Spleen (tissue), 11 donors: ENCODE results near the gene ATP2B2. TPM values are rescaled to one million over a fixed set of nuclear protein-coding genes. Genes with fewer than 3 reads are reported as not detected.
A peak's percentile ranks its signal among the peaks of the same experiment; 100 is the strongest.

Source experiments
- DNase-seq: peaks from one replicate; pipeline ENCODE4 v3.0.0-alpha.2; 2020
- H3K27ac ChIP-seq, 8 donors: fragments of 200-600 bp; sonication (generic) in 7 of 8; 1 replicate in 4 of 8; 2 replicates in 4 of 8; pipeline versions ENCODE4 v1.5.0 to v1.8.0; 2016 to 2021; ENCODE audit warnings: inconsistent platforms in 4 of 8, mild to moderate bottlenecking in 4 of 8, moderate library complexity in 1 of 8
- H3K27me3 ChIP-seq, 7 donors: fragments of 200-600 bp; sonication (generic) in 6 of 7; replicated peaks in 1 of 7; 1 replicate in 4 of 7; 2 replicates in 3 of 7; pipeline versions ENCODE4 v1.5.0 to v1.8.0; 2016 to 2021; ENCODE audit warnings: inconsistent platforms in 3 of 7, mild to moderate bottlenecking in 1 of 7
- H3K36me3 ChIP-seq, 6 donors: fragments of 200-600 bp; sonication (generic) in 5 of 6; 1 replicate in 4 of 6; 2 replicates in 2 of 6; pipeline versions ENCODE4 v1.5.0 to v1.8.0; 2016 to 2021; ENCODE audit warnings: inconsistent platforms in 2 of 6
- H3K4me1 ChIP-seq, 6 donors: fragments of 200-600 bp; sonication (generic) in 5 of 6; 1 replicate in 3 of 6; 2 replicates in 3 of 6; pipeline versions ENCODE4 v1.5.0 to v1.8.0; 2016 to 2021; ENCODE audit warnings: inconsistent platforms in 3 of 6
- H3K4me3 ChIP-seq, 8 donors: fragments of 200-600 bp; sonication (generic) in 7 of 8; 1 replicate in 4 of 8; 2 replicates in 4 of 8; pipeline versions ENCODE4 v1.5.0 to v1.8.0; 2016 to 2021; ENCODE audit warnings: inconsistent platforms in 4 of 8, mild to moderate bottlenecking in 4 of 8, moderate library complexity in 2 of 8
- H3K9me3 ChIP-seq, 8 donors: fragments of 200-600 bp; sonication (generic) in 7 of 8; 1 replicate in 4 of 8; 2 replicates in 4 of 8; pipeline versions ENCODE4 v1.5.0 to v1.8.0; 2016 to 2021; ENCODE audit warnings: inconsistent platforms in 4 of 8
- POLR2A ChIP-seq, 3 donors: fragments of 450-650 bp; IDR thresholded peaks; one replicate each; pipeline ENCODE4 v1.5.1; 2017; ENCODE audit warnings: antibody characterized with exemption in 3 of 3, mild to moderate bottlenecking in 1 of 3
- POLR2AphosphoS5 ChIP-seq, 3 donors: sonication (generic); formaldehyde crosslinking; IDR thresholded peaks; one replicate each; pipeline ENCODE4 v1.5.1; 2017; ENCODE audit warnings: antibody characterized with exemption in 3 of 3
- WGBS, 5 donors: extraction: QIAGEN DNeasy Blood & Tissue Kit in 3 of 5; methylation state at CpG; one replicate each; pipeline versions ENCODE4 v1.1.5 to v1.1.7; 2013 to 2018; 5-methylcytosine and 5-hydroxymethylcytosine counted together
- intact Hi-C: fragments of 100-400 bp; cut with DNase I; formaldehyde crosslinking; loops from one replicate; pipeline ENCODE4 v1.15.0; 2023; ENCODE audit warnings: low total_unique reads
- polyA plus RNA-seq, 3 donors: library from polyadenylated mRNA; stranded (reverse); fragments of 200-250 nt; gene quantifications; one replicate each; pipeline ENCODE4 v1.2.1, GENCODE V29; 2013
- total RNA-seq, 7 donors: library from RNA; depleted of rRNA in 3 of 7; stranded (reverse); fragments of >200 nt in 3 of 7; fragmentation: NEBNext Ultra II Directional in 4 of 7; extraction: Animal tissue kit (Norgen Biotek cat#: 25700) in 4 of 7; gene quantifications; one replicate each; pipeline versions ENCODE4 v1.1.0 to v1.2.1, GENCODE V29; 2016 to 2021
- TF ChIP-seq, protein P1 (sequence below), 11 experiments: fragments of 200-600 bp in 7 of 11; fragments of 450-650 bp in 4 of 11; sonication (generic) in 4 of 11; IDR thresholded peaks in 8 of 11; conservative IDR thresholded peaks in 3 of 11; 1 replicate in 7 of 11; 2 replicates in 4 of 11; pipeline versions ENCODE4 v1.4.0 to v1.8.0; 2016 to 2021; ENCODE audit warnings: antibody characterized with exemption in 11 of 11, inconsistent platforms in 4 of 11, mild to moderate bottlenecking in 1 of 11
- donor health status: healthy with polysubstance abuse.
- donor health status: DM: no; HTN: no; CAD: no; lungs with moderate emphysema.
- donor health status: DM: no; HTN: no; CAD: no.
- donor health status: Bipolar disorder and iron deficiency.
- donor health status: healthy.
- donor health status: DM: no; HTN: no; CAD: no.
- donor health status: DM: yes; HTN: yes; CAD: no.

Gene ATP2B2
- total and polyA plus RNA-seq, 10 donors: 0.02 to 1.5 (median 0.24) TPM; not detected in 2

GRCh38 chr3:10350324-10350985 lies 154.9 kb downstream of the ATP2B2 start:
- Histone ChIP-seq H3K9me3 (no peaks in the 10 kb centered on the region), H3K27ac (no peak overlapping the region), H3K4me1 (peaks cover 0 to 10% (median 7%) of the 10 kb centered on the region in 6 donors), H3K36me3 (no peaks in the 10 kb centered on the region), H3K4me3 (no peak overlapping the region), H3K27me3 (peaks cover 0 to 3% (median 0%) of the 10 kb centered on the region in 7 donors)
- TF ChIP-seq, protein P1, sequence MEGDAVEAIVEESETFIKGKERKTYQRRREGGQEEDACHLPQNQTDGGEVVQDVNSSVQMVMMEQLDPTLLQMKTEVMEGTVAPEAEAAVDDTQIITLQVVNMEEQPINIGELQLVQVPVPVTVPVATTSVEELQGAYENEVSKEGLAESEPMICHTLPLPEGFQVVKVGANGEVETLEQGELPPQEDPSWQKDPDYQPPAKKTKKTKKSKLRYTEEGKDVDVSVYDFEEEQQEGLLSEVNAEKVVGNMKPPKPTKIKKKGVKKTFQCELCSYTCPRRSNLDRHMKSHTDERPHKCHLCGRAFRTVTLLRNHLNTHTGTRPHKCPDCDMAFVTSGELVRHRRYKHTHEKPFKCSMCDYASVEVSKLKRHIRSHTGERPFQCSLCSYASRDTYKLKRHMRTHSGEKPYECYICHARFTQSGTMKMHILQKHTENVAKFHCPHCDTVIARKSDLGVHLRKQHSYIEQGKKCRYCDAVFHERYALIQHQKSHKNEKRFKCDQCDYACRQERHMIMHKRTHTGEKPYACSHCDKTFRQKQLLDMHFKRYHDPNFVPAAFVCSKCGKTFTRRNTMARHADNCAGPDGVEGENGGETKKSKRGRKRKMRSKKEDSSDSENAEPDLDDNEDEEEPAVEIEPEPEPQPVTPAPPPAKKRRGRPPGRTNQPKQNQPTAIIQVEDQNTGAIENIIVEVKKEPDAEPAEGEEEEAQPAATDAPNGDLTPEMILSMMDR (IDR thresholded peaks at IDR 0.05 in 8 of 11, conservative IDR thresholded peaks at IDR 0.05 in 3 of 11): no peak
- TF ChIP-seq POLR2A (IDR thresholded peaks at IDR 0.05): no peak
- no peak for TF ChIP-seq POLR2AphosphoS5 (IDR thresholded peaks at IDR 0.05)
- intact Hi-C loops: no loop called here
- DNase-seq: peak; percentile 55
- 78 to 95% (median 90%) methylated on average over 11 to 22 of the region's 22 CpGs for WGBS, 5 donors

DNA sequence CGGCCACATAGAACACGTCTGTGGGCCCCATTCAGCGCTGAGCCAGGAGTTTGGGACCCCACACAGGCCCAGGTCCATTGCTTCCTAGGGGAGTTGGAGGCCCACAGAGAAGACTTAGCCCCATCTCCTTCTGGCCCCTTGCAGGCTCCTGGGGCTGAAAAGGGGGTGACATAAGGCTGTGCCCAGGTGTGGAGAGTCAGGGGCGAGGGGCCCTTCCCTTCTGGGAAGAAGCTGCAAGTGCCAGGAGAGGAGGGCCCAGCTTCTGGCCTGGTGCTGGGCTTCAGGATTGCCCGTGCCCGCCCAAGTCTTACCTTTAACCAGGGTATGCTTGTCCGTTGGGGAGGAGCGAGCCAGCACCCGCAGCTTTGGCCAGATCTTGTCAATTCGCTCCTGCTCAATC lies 155.6 kb downstream of the ATP2B2 start:
- intact Hi-C loops: no loop called here
- H3K27me3 ChIP-seq: peaks cover 0 to 3% (median 0%) of the 10 kb centered on the region in 7 donors
- no peak overlapping the region for H3K4me3 ChIP-seq
- no peak overlapping the region for H3K27ac ChIP-seq
- H3K4me1 ChIP-seq: peaks cover 0 to 10% (median 7%) of the 10 kb centered on the region in 6 donors
- TF ChIP-seq POLR2A (IDR thresholded peaks at IDR 0.05): no peak
- TF ChIP-seq, protein P1 (IDR thresholded peaks at IDR 0.05 in 8 of 11, conservative IDR thresholded peaks at IDR 0.05 in 3 of 11): no peak
- 80 to 92% (median 89%) methylated on average over 10 of the region's 10 CpGs for WGBS, 5 donors
- no peaks in the 10 kb centered on the region for H3K36me3 ChIP-seq
- H3K9me3 ChIP-seq: no peaks in the 10 kb centered on the region
- peak; percentile 48 for DNase-seq

GRCh38 chr3:10348404-10348721 lies 157.0 kb downstream of the ATP2B2 start:
- TF ChIP-seq, protein P1 (IDR thresholded peaks at IDR 0.05 in 8 of 11, conservative IDR thresholded peaks at IDR 0.05 in 3 of 11): no peak
- TF ChIP-seq POLR2AphosphoS5 (IDR thresholded peaks at IDR 0.05) (no peak), POLR2A (IDR thresholded peaks at IDR 0.05) (no peak)
- Histone ChIP-seq H3K27ac (no peak overlapping the region), H3K4me1 (peaks cover 0 to 6% (median 0%) of the 10 kb centered on the region in 6 donors), H3K9me3 (no peaks in the 10 kb centered on the region), H3K4me3 (no peak overlapping the region), H3K27me3 (peaks cover 0 to 11% (median 0%) of the 10 kb centered on the region in 7 donors), H3K36me3 (no peaks in the 10 kb centered on the region)
- intact Hi-C loops: no loop called here
- no peak for DNase-seq
- 83 to 91% (median 89%) methylated on average over 2 to 5 of the region's 5 CpGs for WGBS, 5 donors

- WGBS, 5 donors: 77 to 90% (median 82%) methylated on average over 11 to 13 of the region's 13 CpGs
- Histone ChIP-seq H3K27me3 (peaks cover 0 to 11% (median 0%) of the 10 kb centered on the region in 7 donors), H3K36me3 (no peaks in the 10 kb centered on the region), H3K4me3 (no peak overlapping the region), H3K27ac (no peak overlapping the region), H3K4me1 (peaks cover 0 to 6% (median 0%) of the 10 kb centered on the region in 6 donors), H3K9me3 (no peaks in the 10 kb centered on the region)
- intact Hi-C loops: no loop called here
- TF ChIP-seq, protein P1 (IDR thresholded peaks at IDR 0.05 in 8 of 11, conservative IDR thresholded peaks at IDR 0.05 in 3 of 11): no peak
- TF ChIP-seq POLR2A (IDR thresholded peaks at IDR 0.05) (no peak), POLR2AphosphoS5 (IDR thresholded peaks at IDR 0.05) (no peak)
- DNase-seq: peak; percentile 64
Measured at GRCh38 chr3:10347648-10348403, 157.6 kb downstream of the ATP2B2 start.
